B cell (primary cell): Measurements from ENCODE around the gene ARHGEF4. TPM values are rescaled to one million over a fixed set of nuclear protein-coding genes. Genes with fewer than 3 reads are reported as not detected.

Experiments
- ATAC-seq: fragments of 200-7000 bp; cut with Tn5 transposase; one replicate; pipeline ENCODE4 v1.10.0; 2021; ENCODE audit warnings: low read depth, mild to moderate bottlenecking, moderate number of reproducible peaks, moderate library complexity
- CTCF ChIA-PET: fragments of 350-600 bp; sonication (Branson Sonifier 250); formaldehyde crosslinking; loops from one replicate; lab custom pipeline; 2021; ENCODE audit warnings: antibody characterized with exemption, inconsistent platforms; lab: Charles Lee
- POLR2A ChIA-PET: fragments of 350-600 bp; sonication (Branson Sonifier 250); formaldehyde crosslinking; loops from one replicate; lab custom pipeline; 2021; ENCODE audit warnings: antibody characterized with exemption; lab: Charles Lee
- DNase-seq: peaks from one replicate; pipeline ENCODE4 v3.0.0; 2013
- H2AFZ ChIP-seq: 2 replicates; pipeline ENCODE4 v1.6.1; 2012; ENCODE audit warnings: mild to moderate bottlenecking, low read depth, low read length; ENCODE audit not compliant: insufficient read depth, poor library complexity, severe bottlenecking
- H3K27ac ChIP-seq, 2 donors: 1 replicate in 1 of 2; 2 replicates in 1 of 2; pipeline ENCODE4 v1.5.1; 2012 to 2013; ENCODE audit warnings: low read length in 2 of 2, mild to moderate bottlenecking in 2 of 2, moderate library complexity in 1 of 2
- H3K27me3 ChIP-seq, 4 experiments: fragments of 200-600 bp in 1 of 4; sonication (generic) in 1 of 4; replicated peaks in 1 of 4; 1 replicate in 2 of 4; 2 replicates in 2 of 4; pipeline versions ENCODE4 v1.6.1 to v1.7.0; 2013 to 2016; ENCODE audit warnings: low read length in 3 of 4, mild to moderate bottlenecking in 2 of 4, mixed read lengths in 1 of 4, moderate library complexity in 1 of 4; ENCODE audit not compliant: insufficient read depth in 4 of 4, control insufficient read depth in 3 of 4; ENCODE audit errors: control extremely low read depth in 1 of 4
- H3K36me3 ChIP-seq, 2 experiments: replicated peaks in 1 of 2; 1 replicate in 1 of 2; 2 replicates in 1 of 2; pipeline versions ENCODE4 v1.6.1 to v1.7.1; 2013; ENCODE audit warnings: low read length in 1 of 2; ENCODE audit not compliant: insufficient read depth in 2 of 2, control insufficient read depth in 1 of 2; ENCODE audit errors: control extremely low read depth in 1 of 2, extremely low read depth in 1 of 2
- H3K4me1 ChIP-seq, 2 donors: fragments of 200-600 bp in 1 of 2; sonication (generic) in 1 of 2; 1 replicate in 1 of 2; 2 replicates in 1 of 2; pipeline versions ENCODE4 v1.5.1 to v1.6.1; 2013 to 2017; ENCODE audit warnings: low read length in 2 of 2; ENCODE audit not compliant: control insufficient read depth in 2 of 2, insufficient read depth in 2 of 2
- H3K4me2 ChIP-seq: replicated peaks from 2 replicates; pipeline ENCODE3; 2012; ENCODE audit warnings: mild to moderate bottlenecking, low read depth, low read length; ENCODE audit not compliant: poor library complexity, severe bottlenecking
- H3K4me3 ChIP-seq, 5 experiments: fragments of 200-600 bp in 1 of 5; sonication (generic) in 1 of 5; 1 replicate in 3 of 5; 2 replicates in 2 of 5; pipeline versions ENCODE4 v1.5.1 to v1.7.0; 2011 to 2016; ENCODE audit warnings: low read length in 4 of 5, mild to moderate bottlenecking in 4 of 5, low read depth in 2 of 5, control low read depth in 1 of 5, moderate library complexity in 1 of 5; ENCODE audit not compliant: insufficient read depth in 1 of 5; ENCODE audit errors: control extremely low read depth in 1 of 5, extremely low read depth in 1 of 5
- H3K79me2 ChIP-seq: fragments of 200-600 bp; sonication (generic); one replicate; pipeline ENCODE4 v1.6.0; 2016; ENCODE audit warnings: low read length; ENCODE audit not compliant: control insufficient read depth, insufficient read depth
- H3K9ac ChIP-seq: fragments of 200-600 bp; sonication (generic); 2 replicates; pipeline ENCODE4 v1.6.1; 2017; ENCODE audit warnings: mild to moderate bottlenecking, low read length, moderate library complexity
- H3K9me3 ChIP-seq, 3 donors: one replicate each; pipeline versions ENCODE4 v1.6.1 to v1.7.1; 2013; ENCODE audit warnings: low read length in 2 of 3; ENCODE audit not compliant: control insufficient read depth in 2 of 3, insufficient read depth in 1 of 3; ENCODE audit errors: control extremely low read depth in 1 of 3
- H4K20me1 ChIP-seq: 2 replicates; pipeline ENCODE4 v1.6.0; 2012; ENCODE audit warnings: mild to moderate bottlenecking, low read length; ENCODE audit not compliant: insufficient read depth, control insufficient read depth, poor library complexity, severe bottlenecking
- H3K27ac Mint-ChIP-seq: one replicate; pipeline ENCODE4 v1.8.0; 2021; ENCODE audit warnings: mixed read lengths
- H3K27me3 Mint-ChIP-seq: one replicate; pipeline ENCODE4 v1.8.0; 2021; ENCODE audit warnings: mixed read lengths
- H3K4me1 Mint-ChIP-seq: one replicate; pipeline ENCODE4 v1.8.0; 2021; ENCODE audit warnings: mixed read lengths
- H3K4me3 Mint-ChIP-seq: one replicate; pipeline ENCODE4 v1.8.0; 2021; ENCODE audit warnings: mixed read lengths
- H3K9me3 Mint-ChIP-seq: one replicate; pipeline ENCODE4 v1.8.0; 2022; ENCODE audit warnings: mixed read lengths; ENCODE audit not compliant: insufficient read depth
- CTCF ChIP-seq: fragments of 200-600 bp; IDR thresholded peaks from one replicate; pipeline ENCODE4 v1.8.0; 2022; ENCODE audit warnings: antibody characterized with exemption, mild to moderate bottlenecking
- EZH2 ChIP-seq: IDR thresholded peaks from 2 replicates; pipeline ENCODE4 v1.6.1; 2012; ENCODE audit warnings: borderline replicate concordance, low read depth, mild to moderate bottlenecking, moderate library complexity, low read length; ENCODE audit not compliant: insufficient read depth, poor library complexity, severe bottlenecking
- WGBS: methylation state at CpG from one replicate; pipeline ENCODE4 v1.1.5; 2013; ENCODE audit warnings: missing lambda C conversion rate; ENCODE audit not compliant: insufficient coverage; 5-methylcytosine and 5-hydroxymethylcytosine counted together
- intact Hi-C: fragments of 100-400 bp; cut with micrococcal nuclease; formaldehyde crosslinking; loops from one replicate; pipeline ENCODE4 v1.10.0; 2022
- polyA plus RNA-seq: library from polyadenylated mRNA; depleted of rRNA; stranded (reverse); fragments of >200 nt; gene quantifications from 2 replicates; pipeline ENCODE4 v1.2.3, GENCODE V29; 2012
- total RNA-seq, 2 donors: library from RNA; stranded (reverse); fragments of 120-200 nt in 1 of 2; gene quantifications; 1 replicate in 1 of 2; 2 replicates in 1 of 2; pipeline versions ENCODE4 v1.2.3 to v1.2.4, GENCODE V29; 2013 to 2022

The ARHGEF4 gene
- total and polyA plus RNA-seq, 2 donors (not counting 1 experiment from before 2014, with no cell fraction given): 2.1 TPM; not detected in 1

- H3K79me2 ChIP-seq: no peaks in the 10 kb centered on the region
- no peaks in the 10 kb centered on the region for H3K9me3 Mint-ChIP-seq
- ChIA-PET POLR2A (no interaction called here), CTCF (no interaction called here)
- no peak overlapping the region for H3K4me3 Mint-ChIP-seq
- ATAC-seq (no peak), DNase-seq (no peak)
- 93% methylated on average over 9 of the region's 9 CpGs for WGBS
- no peak overlapping the region for H2AFZ ChIP-seq
- peaks cover 0 to 40% (median 2%) of the 10 kb centered on the region in 4 experiments for H3K27me3 ChIP-seq
- intact Hi-C loops: no loop called here
- no peak overlapping the region for H3K27ac Mint-ChIP-seq
- no peaks in the 10 kb centered on the region for H3K36me3 ChIP-seq
- peaks cover 7 to 8% of the 10 kb centered on the region in 2 donors for H3K4me1 ChIP-seq
- no peaks in the 10 kb centered on the region for H3K9me3 ChIP-seq
- no peaks in the 10 kb centered on the region for H4K20me1 ChIP-seq
- peaks cover 23% of the 10 kb centered on the region for H3K27me3 Mint-ChIP-seq
- no peak overlapping the region for H3K4me2 ChIP-seq
- peaks cover 10% of the 10 kb centered on the region for H3K4me1 Mint-ChIP-seq
- no peak for TF ChIP-seq EZH2
- TF ChIP-seq CTCF: no peak
- no peak overlapping the region for H3K27ac ChIP-seq
- no peak overlapping the region for H3K9ac ChIP-seq
- no peak overlapping the region for H3K4me3 ChIP-seq
Measured at GRCh38 chr2:131039101-131039440, 202.4 kb downstream of the ARHGEF4 start.

- Histone ChIP-seq H3K4me3 (no peak overlapping the region), H3K79me2 (no peaks in the 10 kb centered on the region), H3K9me3 (no peaks in the 10 kb centered on the region), H3K27ac (no peak overlapping the region), H3K9ac (no peak overlapping the region), H3K36me3 (no peaks in the 10 kb centered on the region), H3K4me1 (peaks cover 7 to 8% of the 10 kb centered on the region in 2 donors), H3K27me3 (peaks cover 0 to 36% (median 2%) of the 10 kb centered on the region in 4 experiments), H4K20me1 (no peaks in the 10 kb centered on the region), H2AFZ (no peak overlapping the region), H3K4me2 (peak overlapping the region; percentile 54)
- DNase-seq: no peak
- TF ChIP-seq CTCF (no peak), EZH2 (no peak)
- CTCF ChIA-PET: no interaction called here
- H3K4me3 Mint-ChIP-seq: no peak overlapping the region
- 74% methylated on average over 23 of the region's 23 CpGs for WGBS
- H3K4me1 Mint-ChIP-seq: peaks cover 10% of the 10 kb centered on the region
- intact Hi-C loops: no loop called here
- no peak overlapping the region for H3K27ac Mint-ChIP-seq
- POLR2A ChIA-PET: no interaction called here
- no peak for ATAC-seq
- H3K27me3 Mint-ChIP-seq: peaks cover 22% of the 10 kb centered on the region
- no peaks in the 10 kb centered on the region for H3K9me3 Mint-ChIP-seq
Measured at GRCh38 chr2:131039535-131039907, 202.8 kb downstream of the ARHGEF4 start.
